ENCODE measurements around the gene KDM4B. TPM values are rescaled to one million over a fixed set of nuclear protein-coding genes. Genes with fewer than 3 reads are reported as not detected.

Gene KDM4B
- total and polyA plus RNA-seq, 9 donors, result 5.2 to 62.9 (median 46.4) TPM

DNA sequence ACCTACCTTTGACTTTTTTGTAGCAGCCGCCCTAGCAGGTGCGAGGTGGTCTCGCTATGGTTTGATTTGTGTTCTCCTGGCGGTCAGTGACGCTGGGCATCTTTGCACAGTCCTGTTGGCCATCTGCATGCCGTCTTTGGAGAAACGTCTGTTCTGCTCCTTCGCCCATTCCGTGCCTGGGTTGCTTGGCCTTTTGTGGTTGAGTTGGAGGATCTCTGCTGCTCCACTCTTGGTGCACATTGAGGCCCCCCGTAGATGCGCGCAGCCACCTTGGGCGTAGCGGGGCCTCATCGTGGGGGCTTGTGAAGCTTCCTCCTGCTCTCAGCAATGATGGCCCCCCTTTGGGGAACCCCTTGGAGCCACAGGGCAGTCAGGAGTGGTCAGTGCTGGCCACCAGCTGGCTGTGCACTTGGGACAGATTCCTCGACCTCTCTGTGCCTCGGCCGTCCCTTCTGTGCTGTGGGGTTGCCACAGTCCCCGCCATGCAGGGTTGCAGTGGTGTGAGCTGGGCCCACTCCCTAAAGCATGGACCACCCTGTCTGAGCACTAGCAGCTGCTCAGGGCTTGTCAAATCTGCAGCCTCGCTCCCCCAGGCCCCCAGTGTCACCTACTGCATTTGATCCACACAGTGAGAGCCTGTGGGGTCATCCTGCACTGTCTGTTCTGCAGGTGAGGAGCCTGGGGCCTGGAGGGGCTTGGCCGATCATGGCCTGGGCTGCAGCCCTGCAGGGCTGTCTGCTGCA, 170.8 kb downstream of the KDM4B start:
- Histone ChIP-seq H3K4me3 (no peak overlapping the region), H3K36me3 (no peaks in the 10 kb centered on the region), H3K27ac (no peak overlapping the region), H3K9me3 (no peaks in the 10 kb centered on the region), H3K27me3 (no peaks in the 10 kb centered on the region), H3K4me1 (ENCODE audit: insufficient read depth) (no peaks in the 10 kb centered on the region)
- peak in 1 of 5 donors; percentile 10 for DNase-seq
- intact Hi-C loops (cut with DNase I), result loop anchor here in 3 of 4 donors (5.0 to 10.0 kb wide), 3 partner anchors 85 to 95 kb away; no protein-coding TSS in a partner anchor
- 88 to 93% (median 89%) methylated on average over 21 of the region's 21 CpGs for WGBS, 3 donors
- no peak for TF ChIP-seq POLR2A (IDR thresholded peaks at IDR 0.05)
- TF ChIP-seq, protein P1, sequence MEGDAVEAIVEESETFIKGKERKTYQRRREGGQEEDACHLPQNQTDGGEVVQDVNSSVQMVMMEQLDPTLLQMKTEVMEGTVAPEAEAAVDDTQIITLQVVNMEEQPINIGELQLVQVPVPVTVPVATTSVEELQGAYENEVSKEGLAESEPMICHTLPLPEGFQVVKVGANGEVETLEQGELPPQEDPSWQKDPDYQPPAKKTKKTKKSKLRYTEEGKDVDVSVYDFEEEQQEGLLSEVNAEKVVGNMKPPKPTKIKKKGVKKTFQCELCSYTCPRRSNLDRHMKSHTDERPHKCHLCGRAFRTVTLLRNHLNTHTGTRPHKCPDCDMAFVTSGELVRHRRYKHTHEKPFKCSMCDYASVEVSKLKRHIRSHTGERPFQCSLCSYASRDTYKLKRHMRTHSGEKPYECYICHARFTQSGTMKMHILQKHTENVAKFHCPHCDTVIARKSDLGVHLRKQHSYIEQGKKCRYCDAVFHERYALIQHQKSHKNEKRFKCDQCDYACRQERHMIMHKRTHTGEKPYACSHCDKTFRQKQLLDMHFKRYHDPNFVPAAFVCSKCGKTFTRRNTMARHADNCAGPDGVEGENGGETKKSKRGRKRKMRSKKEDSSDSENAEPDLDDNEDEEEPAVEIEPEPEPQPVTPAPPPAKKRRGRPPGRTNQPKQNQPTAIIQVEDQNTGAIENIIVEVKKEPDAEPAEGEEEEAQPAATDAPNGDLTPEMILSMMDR (IDR thresholded peaks at IDR 0.05), result no peak
- TF ChIP-seq EP300 (IDR thresholded peaks at IDR 0.05), result no peak

DNA sequence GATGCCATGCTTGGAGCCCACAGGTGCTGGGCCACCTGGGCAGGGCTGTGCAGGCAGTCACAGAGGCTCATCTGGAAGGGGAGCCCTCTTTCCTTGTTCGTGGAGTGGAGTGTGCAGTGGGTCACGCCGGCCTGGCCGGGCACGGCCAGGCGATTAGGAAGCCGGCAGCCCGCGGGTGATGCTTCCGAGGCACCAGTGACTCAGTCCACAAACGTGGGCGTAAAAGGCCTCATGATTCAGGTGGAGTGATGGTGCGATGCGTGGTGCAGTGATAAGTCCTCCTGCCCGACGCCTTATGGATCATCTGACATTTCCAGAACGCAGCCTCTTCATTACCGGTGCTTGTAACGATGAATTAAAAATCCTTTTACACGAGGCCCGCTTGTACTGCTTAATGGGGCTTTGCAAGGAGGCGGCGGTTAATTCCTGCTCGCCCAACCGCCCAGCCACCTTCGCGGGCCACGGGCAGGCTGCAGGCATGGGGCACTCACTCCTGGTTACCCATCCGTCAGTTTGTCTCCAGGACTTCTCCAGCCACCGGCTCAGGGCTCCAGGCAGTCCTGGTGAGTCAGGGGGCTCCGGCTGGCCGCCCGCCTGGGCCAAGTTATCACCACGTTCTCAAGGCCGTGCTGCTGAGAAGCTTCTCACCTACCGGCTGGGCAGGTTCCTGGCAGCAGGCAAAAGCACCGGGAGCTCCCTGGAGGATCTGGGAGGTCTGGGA, 172.4 kb downstream of the KDM4B start:
- TF ChIP-seq EP300 (IDR thresholded peaks at IDR 0.05) (no peak), POLR2A (IDR thresholded peaks at IDR 0.05) (no peak)
- TF ChIP-seq, protein P1 (IDR thresholded peaks at IDR 0.05), result no peak
- Histone ChIP-seq H3K9me3 (no peaks in the 10 kb centered on the region), H3K36me3 (no peaks in the 10 kb centered on the region), H3K27me3 (no peaks in the 10 kb centered on the region), H3K27ac (no peak overlapping the region), H3K4me1 (ENCODE audit: insufficient read depth) (no peaks in the 10 kb centered on the region), H3K4me3 (no peak overlapping the region)
- 68 to 78% (median 78%) methylated on average over 33 to 37 of the region's 37 CpGs for WGBS, 3 donors
- DNase-seq, result peak in 1 of 5 donors; percentile 16
- intact Hi-C loops (cut with DNase I), result loop anchor here in 1 of 4 donors (10.0 kb wide), 1 partner anchor 86 kb away; no protein-coding TSS in a partner anchor

DNA sequence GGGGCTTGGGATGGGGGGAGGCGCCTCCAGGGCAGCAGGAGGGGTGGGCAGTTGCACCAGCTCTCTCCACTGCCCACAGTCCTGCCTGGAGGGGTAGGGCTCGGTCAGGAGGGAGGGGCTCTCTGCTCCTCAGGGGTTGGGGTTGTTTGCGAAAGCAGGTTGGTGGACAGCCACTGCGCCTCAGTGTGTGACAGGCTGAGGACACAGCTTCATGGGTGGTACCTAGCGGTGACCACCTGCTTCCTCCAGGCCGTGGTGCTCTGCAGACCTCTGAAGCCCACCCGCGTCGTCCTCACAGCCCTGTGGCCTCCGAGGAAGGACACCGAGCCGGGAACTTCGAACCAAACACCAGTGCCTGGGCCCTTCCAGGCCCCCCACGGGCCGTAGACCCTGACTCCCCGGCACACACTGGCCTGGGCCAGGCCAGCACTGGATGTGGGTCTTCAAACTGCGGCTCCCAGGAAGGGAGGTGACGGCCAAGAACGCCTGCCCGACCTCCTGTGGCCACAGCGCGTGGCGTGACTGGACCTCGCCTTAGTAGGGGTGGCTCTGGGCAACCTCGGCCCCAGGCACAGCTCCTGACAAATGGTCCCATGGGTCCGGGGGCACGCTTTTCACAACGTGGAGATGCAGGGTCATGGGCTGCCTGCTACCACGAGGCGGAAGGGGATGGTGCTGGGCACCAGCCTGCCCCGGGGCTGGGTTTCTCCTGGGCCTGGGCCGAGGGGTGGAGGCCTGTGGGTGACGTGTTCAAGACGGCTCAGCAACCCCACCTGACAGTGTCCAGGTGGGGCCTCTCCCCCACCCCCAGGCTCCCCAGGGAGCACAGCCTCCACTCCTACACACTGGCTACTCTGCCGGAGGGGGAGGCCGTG, 173.2 kb downstream of the KDM4B start:
- intact Hi-C loops (cut with DNase I), result loop anchor here in 1 of 4 donors (10.0 kb wide), 1 partner anchor 87 kb away; no protein-coding TSS in a partner anchor
- H3K4me1 ChIP-seq (ENCODE audit: insufficient read depth), result no peaks in the 10 kb centered on the region
- no peaks in the 10 kb centered on the region for H3K9me3 ChIP-seq
- TF ChIP-seq, protein P1 (IDR thresholded peaks at IDR 0.05), result no peak
- no peak for TF ChIP-seq POLR2A (IDR thresholded peaks at IDR 0.05)
- no peak for TF ChIP-seq EP300 (IDR thresholded peaks at IDR 0.05)
- no peak overlapping the region for H3K4me3 ChIP-seq
- H3K27ac ChIP-seq, result no peak overlapping the region
- DNase-seq, result peak in 2 of 5 donors; percentile 19
- no peaks in the 10 kb centered on the region for H3K27me3 ChIP-seq
- 86 to 88% (median 88%) methylated on average over 33 to 36 of the region's 36 CpGs for WGBS, 3 donors
- H3K36me3 ChIP-seq, result no peaks in the 10 kb centered on the region

DNA sequence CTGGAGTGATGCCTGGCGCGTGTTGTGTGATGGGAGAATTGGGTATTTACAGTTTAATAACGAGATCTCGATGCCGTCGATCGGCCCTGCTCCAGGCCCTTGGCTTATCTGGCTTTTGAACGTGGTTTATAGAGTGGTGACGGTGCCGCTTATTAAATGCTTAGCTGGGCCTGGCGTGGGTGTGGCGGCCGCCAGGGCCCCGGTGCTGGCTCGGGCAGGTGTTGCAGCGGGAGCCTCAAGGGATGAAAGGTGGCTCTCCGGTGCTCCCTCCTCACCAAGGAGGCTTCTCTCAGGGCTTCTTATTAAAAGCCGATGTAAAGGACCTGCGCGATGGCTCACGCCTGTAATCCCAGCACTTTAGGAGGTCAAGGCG, 173.8 kb downstream of the KDM4B start:
- no peak overlapping the region for H3K27ac ChIP-seq
- no peaks in the 10 kb centered on the region for H3K9me3 ChIP-seq
- TF ChIP-seq EP300 (IDR thresholded peaks at IDR 0.05) (no peak), POLR2A (IDR thresholded peaks at IDR 0.05) (no peak)
- TF ChIP-seq, protein P1 (IDR thresholded peaks at IDR 0.05), result no peak
- WGBS, 3 donors, result 85 to 91% (median 86%) methylated on average over 22 of the region's 22 CpGs
- intact Hi-C loops (cut with DNase I), result loop anchor here in 1 of 4 donors (10.0 kb wide), 1 partner anchor 88 kb away; no protein-coding TSS in a partner anchor
- no peaks in the 10 kb centered on the region for H3K36me3 ChIP-seq
- H3K27me3 ChIP-seq, result no peaks in the 10 kb centered on the region
- H3K4me3 ChIP-seq, result no peak overlapping the region
- DNase-seq, result no peak
- H3K4me1 ChIP-seq (ENCODE audit: insufficient read depth), result no peaks in the 10 kb centered on the region
